Measurements from ENCODE around the gene GRIK2.

DNA sequence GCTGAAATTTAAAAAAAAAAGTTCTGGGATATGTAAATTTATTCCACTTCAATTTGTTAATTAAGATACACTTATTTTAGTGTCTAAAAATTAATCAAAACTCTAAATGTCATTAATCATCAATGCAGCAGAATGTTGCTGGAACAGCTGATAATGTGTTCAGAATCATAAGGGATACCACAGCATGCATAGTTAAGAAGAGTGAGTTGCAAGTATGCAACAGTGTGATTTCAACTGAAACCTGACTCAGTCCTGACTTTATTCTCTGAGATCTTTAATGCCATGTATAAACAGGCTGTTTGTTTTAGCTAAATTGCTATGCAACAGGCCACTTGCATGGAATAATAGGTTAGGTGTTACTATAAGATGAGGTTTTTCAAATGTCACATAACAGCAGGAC is 1.4 kb downstream of the GRIK2 start:
- no peak for TF ChIP-seq REST (IDR thresholded peaks at IDR 0.05; ENCODE audit: insufficient read depth in 1 of 2, low read depth in 2 of 2, low read length in 2 of 2)
- no peak for TF ChIP-seq TAF1 (IDR thresholded peaks at IDR 0.05; ENCODE audit: borderline replicate concordance, insufficient read depth, low read length)
- no peak for TF ChIP-seq POLR2AphosphoS5 (IDR thresholded peaks at IDR 0.05; ENCODE audit: low read depth, low read length)

Data from PFSK-1 (cell line).